Erythroblast (primary cell): ENCODE measurements around the gene PSMD12.

ENCODE experiments used
- GATA1 ChIP-seq: IDR thresholded peaks from 2 replicates; pipeline ENCODE4 v1.6.1; 2011; ENCODE audit warnings: low read depth, mild to moderate bottlenecking, control low read depth, low read length, moderate library complexity
- POLR2A ChIP-seq: IDR thresholded peaks from 2 replicates; pipeline ENCODE4 v1.6.1; 2011; ENCODE audit warnings: mild to moderate bottlenecking, low read length

- TF ChIP-seq POLR2A (no peak), GATA1 (no peak)
These were observed 5.5 kb downstream of the PSMD12 start for GRCh38 chr17:67360880-67361279.
